ENCODE data around the gene NTN5. TPM values are rescaled to one million over a fixed set of nuclear protein-coding genes. Genes with fewer than 3 reads are reported as not detected.
"Not testable (repeated sequence)": the region's sequence is repeated elsewhere in the genome, so short reads cannot be mapped to it uniquely, and the experiment has no call there.

NTN5 gene
- 1.4 and 1.8 TPM in 2 replicates for total RNA-seq

GRCh38 chr19:48672994-48673393 lies at the start of gene NTN5:
TSS of gene NTN5 (minus strand) at chr19:48673017. CDS start at chr19:48670986, 2,031 bp downstream.
- no peak for DNase-seq (ENCODE audit: extremely low read depth, low read depth, low spot score)

GRCh38 chr19:48722196-48722708 lies 49.4 kb upstream of the NTN5 start:
- no peak for DNase-seq (ENCODE audit: extremely low read depth, low read depth, low spot score)

- no peak for DNase-seq (ENCODE audit: extremely low read depth, low read depth, low spot score)
Measured at GRCh38 chr19:48720613-48721296, 47.9 kb upstream of the NTN5 start.

- no peak for DNase-seq (ENCODE audit: extremely low read depth, low read depth, low spot score)
Measured at GRCh38 chr19:48720251-48720612, 47.4 kb upstream of the NTN5 start.

- DNase-seq (ENCODE audit: extremely low read depth, low read depth, low spot score) = no peak
Measured at GRCh38 chr19:48719263-48720171, 46.7 kb upstream of the NTN5 start, which contains the start of gene MAMSTR. TSS of gene MAMSTR (minus strand) at chr19:48719725. CDS start at chr19:48719031, 694 bp downstream.

GRCh38 chr19:48718711-48719231 lies 46.0 kb upstream of the NTN5 start:
- no peak for DNase-seq (ENCODE audit: extremely low read depth, low read depth, low spot score)

- not testable (repeated sequence) for DNase-seq (ENCODE audit: extremely low read depth, low read depth, low spot score)
Measured at GRCh38 chr19:48718106-48718505, 45.3 kb upstream of the NTN5 start.

GRCh38 chr19:48716562-48717291 lies 43.9 kb upstream of the NTN5 start:
- no peak for DNase-seq (ENCODE audit: extremely low read depth, low read depth, low spot score)

- DNase-seq (ENCODE audit: extremely low read depth, low read depth, low spot score) = no peak
Measured at GRCh38 chr19:48715681-48716171, 42.9 kb upstream of the NTN5 start.

- no peak for DNase-seq (ENCODE audit: extremely low read depth, low read depth, low spot score)
Measured at GRCh38 chr19:48714759-48715675, 42.2 kb upstream of the NTN5 start.

- DNase-seq (ENCODE audit: extremely low read depth, low read depth, low spot score) = peak; percentile 96
Measured at GRCh38 chr19:48713864-48714755, 41.3 kb upstream of the NTN5 start.

- DNase-seq (ENCODE audit: extremely low read depth, low read depth, low spot score) = no peak
Measured at GRCh38 chr19:48713041-48713863, 40.4 kb upstream of the NTN5 start.

- no peak for DNase-seq (ENCODE audit: extremely low read depth, low read depth, low spot score)
Measured at GRCh38 chr19:48711106-48711662, 38.4 kb upstream of the NTN5 start.

- no peak for DNase-seq (ENCODE audit: extremely low read depth, low read depth, low spot score)
Measured at GRCh38 chr19:48708471-48708870, 35.7 kb upstream of the NTN5 start.

GRCh38 chr19:48705431-48705830 lies 32.6 kb upstream of the NTN5 start:
- DNase-seq (ENCODE audit: extremely low read depth, low read depth, low spot score) = no peak

GRCh38 chr19:48703316-48703715 lies 30.5 kb upstream of the NTN5 start:
- no peak for DNase-seq (ENCODE audit: extremely low read depth, low read depth, low spot score)

- no peak for DNase-seq (ENCODE audit: extremely low read depth, low read depth, low spot score)
Measured at GRCh38 chr19:48702701-48703100, 29.9 kb upstream of the NTN5 start.
